ENCODE results near the gene TMSB10.
A peak's percentile ranks its signal among the peaks of the same experiment; 100 is the strongest.

DNA sequence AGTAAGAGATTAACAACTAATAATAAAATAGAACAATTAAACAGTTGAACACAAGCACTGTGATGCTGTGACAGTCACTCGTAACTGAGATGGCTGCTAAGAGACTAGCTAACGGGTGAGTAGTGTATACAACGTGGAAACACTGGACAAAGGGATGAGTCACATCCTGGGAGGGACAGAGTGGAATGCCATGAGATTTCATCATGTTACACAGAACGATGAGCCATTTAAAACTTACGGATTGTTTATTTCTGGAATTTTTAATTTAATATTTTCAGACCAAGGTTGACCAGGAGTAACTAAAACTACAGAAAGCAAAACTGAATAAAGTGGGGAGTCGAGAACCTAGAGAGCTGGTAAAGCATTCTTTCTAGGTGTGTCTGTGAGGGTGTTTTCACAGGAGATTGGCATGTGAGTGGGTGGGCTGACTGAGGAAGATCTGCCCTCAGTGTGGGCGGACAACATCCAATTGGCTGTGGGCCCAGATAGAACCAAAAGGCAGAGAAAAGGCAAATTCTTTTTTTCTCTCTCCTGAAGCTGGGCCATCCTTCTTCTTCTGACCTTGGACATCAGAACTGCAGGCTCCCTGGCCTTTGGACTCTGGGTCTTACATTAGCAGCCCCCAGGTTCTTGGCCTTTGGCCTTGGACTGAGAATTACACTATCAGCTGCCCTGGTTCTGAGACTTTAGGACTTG, 14.6 kb downstream of the TMSB10 start:
- TF ChIP-seq, protein P1, sequence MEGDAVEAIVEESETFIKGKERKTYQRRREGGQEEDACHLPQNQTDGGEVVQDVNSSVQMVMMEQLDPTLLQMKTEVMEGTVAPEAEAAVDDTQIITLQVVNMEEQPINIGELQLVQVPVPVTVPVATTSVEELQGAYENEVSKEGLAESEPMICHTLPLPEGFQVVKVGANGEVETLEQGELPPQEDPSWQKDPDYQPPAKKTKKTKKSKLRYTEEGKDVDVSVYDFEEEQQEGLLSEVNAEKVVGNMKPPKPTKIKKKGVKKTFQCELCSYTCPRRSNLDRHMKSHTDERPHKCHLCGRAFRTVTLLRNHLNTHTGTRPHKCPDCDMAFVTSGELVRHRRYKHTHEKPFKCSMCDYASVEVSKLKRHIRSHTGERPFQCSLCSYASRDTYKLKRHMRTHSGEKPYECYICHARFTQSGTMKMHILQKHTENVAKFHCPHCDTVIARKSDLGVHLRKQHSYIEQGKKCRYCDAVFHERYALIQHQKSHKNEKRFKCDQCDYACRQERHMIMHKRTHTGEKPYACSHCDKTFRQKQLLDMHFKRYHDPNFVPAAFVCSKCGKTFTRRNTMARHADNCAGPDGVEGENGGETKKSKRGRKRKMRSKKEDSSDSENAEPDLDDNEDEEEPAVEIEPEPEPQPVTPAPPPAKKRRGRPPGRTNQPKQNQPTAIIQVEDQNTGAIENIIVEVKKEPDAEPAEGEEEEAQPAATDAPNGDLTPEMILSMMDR (IDR thresholded peaks at IDR 0.05), result no peak
- TF ChIP-seq POLR2A (IDR thresholded peaks at IDR 0.05), result no peak
- TF ChIP-seq POLR2AphosphoS5 (IDR thresholded peaks at IDR 0.05), result peak; percentile 38 to 85 (median 70)
- no peak for TF ChIP-seq EP300 (IDR thresholded peaks at IDR 0.05)

Data from stomach (tissue), 4 donors.